HG03045 (cell line): ENCODE data around the gene FOXP1.

ENCODE experiments used
- ATAC-seq: cut with Tn5 transposase; IDR thresholded peaks from one replicate; pipeline ENCODE4 v1.9.1; 2021; ENCODE audit warnings: mild to moderate bottlenecking, moderate library complexity; ENCODE audit not compliant: unreplicated experiment

Gene FOXP1

DNA sequence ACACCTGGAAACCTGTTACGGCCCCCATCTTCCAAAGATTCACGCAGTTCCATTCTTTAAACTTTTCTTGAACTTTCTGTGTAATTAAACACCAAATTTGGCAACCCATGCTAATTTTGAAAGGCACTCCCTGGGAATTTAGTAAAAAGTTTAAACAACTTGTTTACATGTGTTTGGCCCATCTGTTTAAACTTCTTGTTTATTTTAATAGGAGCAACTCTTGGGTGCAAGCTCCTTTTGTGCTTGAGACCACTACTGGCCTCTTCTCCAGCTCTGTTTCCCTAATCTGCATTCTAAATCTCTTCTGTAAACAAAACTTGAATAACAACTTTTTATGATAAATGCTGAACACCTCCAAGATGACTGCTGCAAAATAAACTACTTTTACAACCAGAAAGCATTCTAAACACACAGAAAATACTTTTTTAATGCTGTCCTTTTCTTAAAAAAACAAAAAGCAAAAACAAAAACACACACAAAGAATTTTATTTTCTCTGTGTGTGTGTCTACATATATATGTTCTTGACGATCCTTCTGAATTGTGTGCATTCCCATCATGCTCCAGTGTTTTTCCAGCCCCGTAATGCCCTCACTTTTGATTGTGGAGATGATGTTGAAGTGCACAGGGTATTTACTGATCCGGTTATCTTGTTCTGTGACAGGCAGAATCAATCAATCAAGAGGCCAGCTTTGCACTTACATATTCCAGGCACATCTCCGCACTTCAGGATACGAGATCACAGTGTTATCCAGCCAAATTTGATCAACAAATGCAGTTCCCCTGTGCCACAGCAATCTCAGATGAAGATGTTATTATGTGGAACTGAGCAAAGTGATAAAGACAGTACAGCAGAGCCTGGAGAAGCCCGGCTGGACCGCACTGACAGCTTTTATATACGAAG is 416.9 kb downstream of the FOXP1 start:
- ATAC-seq, result no peak

DNA sequence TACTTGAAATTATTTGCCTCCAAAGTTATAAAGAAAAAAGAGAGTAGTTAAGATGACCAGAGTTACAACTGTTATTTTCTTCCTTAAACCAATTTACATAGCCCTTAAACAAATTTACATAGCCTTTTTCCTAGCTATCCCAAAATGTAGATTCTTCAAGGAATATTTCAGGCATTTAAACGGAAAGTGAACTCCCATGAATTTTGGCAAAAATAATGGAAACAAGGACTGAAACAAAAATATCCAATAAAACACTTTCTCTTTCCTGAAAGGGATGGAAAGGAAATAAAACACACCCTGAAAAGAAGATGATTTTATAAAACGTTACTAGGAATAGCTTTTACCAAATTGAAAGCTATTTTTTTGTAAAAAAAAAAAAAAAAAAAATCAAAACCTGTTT is 418.6 kb downstream of the FOXP1 start:
- no peak for ATAC-seq

DNA sequence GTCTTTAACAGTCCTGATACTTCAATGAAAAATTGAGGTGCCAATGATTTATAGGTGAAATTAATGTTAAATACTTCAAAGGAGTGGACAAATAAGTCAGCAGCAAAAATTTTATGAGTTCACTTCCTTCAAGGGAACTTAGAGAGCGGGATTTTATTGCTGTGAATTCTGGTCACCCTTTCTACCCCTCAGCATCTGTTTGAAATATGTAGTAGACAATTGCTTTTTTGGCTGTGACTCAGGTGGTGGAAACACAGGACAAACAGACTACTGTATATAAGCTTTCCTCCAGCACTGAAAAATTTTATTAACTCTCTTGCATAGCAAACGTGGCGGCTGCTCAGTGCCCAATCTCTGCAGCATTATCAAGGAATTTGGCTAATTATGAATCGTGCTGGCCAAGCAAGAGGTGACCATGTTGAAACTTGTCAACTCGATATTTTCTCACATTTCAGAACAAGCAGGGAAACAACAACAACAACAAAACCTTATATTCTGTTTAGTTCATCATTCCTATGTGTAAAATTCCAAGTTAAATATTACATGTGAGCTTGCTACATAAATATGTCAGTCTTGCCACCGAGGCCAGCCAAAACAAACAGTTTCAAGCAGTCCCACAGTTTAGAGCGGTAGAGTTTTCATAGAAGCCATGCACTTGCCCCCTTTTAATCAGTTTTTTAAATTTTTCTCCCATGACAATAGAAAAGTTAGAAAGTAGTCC is 420.2 kb downstream of the FOXP1 start:
- no peak for ATAC-seq

DNA sequence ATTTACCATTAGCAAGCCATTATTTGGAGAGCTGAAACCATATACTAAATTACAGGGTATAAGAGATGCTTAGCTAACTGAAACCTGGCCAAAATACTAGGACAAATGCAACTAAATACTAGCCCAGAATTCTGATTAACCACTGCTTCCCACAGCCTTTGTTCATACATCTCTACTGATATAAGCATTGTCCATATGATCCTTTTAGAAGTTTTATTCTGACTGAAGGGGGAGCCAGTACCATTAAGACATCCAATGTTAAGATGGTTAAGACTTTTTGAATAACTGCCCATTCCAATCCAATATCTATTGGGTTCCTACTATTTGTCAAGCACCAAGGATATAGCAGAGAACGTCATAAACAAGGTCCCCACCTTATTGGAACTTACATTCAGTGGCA is 421.3 kb downstream of the FOXP1 start:
- ATAC-seq, result no peak

DNA sequence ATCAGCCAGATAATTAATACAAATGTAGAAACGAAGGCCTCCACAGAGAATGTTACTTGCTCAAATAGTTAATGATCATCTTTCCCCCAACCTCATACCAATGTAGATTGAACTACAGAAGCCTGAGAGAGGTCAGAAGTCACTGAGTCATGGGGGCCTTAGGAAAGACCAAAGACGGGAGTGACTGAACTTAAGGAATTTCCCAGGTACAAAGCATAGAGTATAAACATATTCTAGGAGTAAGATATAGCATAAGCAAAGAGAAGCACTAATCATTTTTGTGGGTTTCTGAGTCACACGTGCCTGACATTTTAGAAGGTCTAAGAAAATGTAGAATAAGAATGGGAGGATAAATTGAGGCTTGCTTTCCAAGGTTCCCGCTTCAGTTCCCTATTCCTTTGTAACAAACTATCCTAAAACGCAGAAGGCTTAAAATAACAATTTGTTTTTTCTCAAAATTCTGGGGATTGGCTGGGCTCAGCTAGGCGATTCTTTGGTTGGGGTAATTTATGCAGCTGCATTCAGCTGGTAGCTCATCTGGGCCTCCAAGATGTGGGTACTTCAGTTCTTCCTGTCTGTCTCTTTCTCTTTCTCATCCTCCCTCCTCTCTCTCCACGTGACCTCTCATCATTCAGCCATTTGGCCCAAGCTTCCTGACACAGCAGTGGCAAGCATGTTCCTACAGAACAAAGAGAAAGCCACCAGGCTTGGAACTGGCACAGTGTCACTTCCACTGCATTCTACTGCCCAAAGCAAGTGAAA is 422.6 kb downstream of the FOXP1 start:
- ATAC-seq, result no peak

DNA sequence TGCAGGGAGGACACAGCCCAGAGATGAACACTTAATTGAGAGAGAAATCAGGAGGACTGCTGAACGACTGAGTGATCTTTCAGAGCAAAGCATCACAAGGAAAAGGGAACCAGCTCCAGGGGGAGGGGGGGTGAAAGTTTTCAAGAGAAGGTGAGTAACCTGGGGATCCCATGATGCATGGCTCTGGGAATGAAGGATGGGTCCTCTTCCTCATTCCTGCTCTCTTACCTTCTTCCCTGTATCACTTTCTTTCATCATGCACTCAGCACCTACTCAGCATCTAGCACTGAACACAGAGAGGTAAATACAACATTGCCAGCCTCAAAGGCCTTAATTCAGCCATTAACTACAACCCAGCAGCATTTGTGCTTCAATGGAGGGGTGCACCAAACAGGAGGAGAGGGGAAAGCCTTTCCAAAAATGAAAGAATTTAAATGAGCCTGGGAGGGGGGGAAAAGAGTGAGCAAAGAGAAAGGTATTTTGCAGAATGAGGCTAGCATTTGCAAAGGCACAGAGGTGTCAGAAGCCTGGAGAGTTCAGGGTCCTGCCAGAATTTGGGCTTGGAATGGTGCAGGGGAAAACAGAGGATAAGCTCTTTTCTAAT is 427.4 kb downstream of the FOXP1 start:
- no peak for ATAC-seq

DNA sequence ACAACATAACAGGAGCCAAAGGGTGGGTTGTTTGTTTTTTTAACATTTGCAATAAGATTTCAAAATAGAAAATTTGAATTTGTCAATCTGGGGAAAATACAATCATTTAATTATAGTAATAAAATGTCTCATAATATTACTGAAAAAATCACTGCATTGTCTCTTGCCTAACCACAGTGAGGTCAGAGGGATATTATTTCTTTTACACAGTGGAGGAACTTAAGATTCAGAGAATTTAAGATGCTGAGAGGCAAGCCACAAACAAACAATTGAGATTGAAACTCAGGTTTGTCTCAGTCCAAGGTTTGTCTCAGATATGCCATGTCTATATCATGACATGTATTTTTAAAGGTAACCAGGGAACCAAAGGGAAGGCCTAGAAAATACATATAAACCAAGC is 428.7 kb downstream of the FOXP1 start:
- ATAC-seq, result no peak

DNA sequence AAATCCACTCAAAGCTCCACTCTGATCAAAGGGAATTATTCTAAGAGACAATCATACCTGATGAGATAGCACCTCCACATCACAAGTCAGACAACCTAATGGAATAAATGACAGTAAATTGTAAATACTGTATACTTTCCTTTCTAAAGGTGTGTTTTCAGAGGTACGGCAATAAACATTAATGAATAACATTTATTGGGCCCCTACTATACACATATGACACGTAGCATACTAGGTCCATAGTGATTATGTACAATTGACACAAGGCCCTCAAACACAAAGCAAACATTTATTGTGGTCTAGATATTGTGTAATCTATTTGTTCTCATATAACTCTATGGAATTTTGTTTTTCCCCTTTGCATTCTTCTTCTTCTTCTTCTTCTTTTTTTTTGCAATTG is 429.8 kb downstream of the FOXP1 start:
- ATAC-seq, result no peak

DNA sequence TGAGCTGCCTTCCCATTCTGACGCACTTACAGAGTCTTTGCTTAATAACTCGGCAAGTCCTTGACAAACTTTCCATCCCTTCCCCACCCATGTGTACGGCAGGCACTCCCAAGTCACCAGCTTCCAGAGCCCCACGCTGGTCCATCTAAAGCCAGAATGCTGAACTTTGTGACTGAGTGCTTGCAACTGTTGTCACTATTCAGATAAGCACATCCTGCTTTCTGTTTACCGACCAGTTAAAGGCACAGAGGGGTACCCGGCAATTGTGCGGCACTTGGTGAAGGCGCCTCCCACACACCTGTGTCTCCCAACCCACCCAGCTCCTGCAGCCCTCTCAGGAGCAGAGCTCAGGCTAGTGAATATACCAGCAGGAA is 430.6 kb downstream of the FOXP1 start:
- ATAC-seq, result no peak

DNA sequence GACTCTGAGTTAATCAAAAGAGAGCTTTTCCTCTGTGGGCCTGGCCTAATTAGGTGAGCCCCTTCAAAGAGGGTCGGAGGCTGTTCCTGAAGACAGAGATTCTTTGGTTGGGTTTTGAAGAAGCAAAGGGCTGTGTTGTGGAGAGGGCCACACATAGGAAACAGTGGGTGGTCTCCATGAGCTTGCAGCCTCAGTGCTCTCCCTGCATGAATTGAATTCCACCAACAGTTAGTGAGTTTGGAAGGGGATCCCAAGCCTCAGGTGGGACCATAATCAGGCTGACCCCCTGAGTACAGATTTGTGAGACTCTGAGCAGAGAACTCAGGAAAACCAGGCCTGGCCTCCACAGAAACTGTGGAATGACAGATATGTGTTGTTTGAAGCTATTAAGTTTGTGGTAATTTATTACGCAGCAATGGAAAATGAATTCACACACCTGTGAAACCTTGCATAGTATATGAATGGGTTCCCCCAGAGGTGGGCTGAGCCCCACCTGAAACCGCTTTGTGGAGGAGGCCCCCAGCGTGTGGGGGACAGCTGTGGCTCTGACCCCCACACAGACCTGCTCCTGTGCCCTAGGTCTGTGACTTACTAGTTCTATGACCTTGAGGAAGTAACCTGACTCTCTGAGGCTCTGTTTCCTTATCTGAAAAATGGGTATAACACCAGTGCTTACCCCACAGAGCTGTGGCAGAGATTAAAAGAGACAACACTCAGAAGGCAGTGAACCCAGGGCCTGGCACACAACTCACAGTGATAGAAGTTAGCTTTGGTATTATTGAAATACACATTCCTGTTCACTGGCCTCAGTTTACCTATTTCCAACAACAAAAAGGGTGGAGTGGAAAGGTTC is 431.3 kb downstream of the FOXP1 start:
- no peak for ATAC-seq

DNA sequence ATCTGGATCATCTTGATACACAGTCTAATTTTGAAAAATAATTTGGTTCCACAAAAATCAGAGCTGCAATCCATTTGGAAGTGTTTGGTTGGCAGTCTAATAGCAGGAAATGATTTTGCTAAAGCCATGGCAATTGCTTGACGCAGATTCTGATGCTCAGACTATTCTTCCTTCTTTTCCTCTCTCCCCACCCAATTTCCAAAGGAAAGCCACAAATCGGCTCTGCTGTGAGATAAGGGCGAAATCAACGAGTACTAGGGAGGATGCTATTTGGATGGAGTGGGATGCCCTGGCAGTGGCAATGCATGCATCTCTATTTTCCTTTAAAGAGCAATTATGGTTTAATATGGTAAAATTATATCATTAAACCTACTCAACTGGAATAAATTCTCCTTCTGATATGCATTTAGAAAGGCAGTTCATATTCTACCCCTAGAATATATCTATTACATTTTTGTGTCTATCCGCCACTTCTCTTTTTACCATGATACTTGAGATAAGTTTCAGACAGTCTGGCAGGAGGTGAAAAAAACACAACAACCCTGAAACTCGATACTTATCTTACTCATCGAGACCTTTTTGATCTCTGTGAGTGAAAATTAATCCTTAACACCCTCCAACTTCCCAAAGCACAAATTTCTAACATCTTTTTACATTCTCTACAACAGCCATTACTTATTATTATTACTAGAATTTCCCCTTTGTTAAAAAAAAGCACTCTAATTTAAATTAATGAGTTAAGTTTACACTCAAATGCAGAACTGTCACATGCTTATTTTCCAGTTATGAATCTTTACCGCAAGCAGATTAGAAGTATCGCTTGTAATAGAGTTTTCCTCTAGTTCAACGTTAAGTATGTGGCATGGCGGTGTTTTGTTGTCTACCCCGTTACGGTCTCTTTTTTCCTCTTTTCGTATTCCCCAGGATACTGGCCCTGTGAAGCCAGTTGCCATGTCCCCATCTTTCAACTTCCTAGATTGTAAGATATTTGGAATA is 433.3 kb downstream of the FOXP1 start:
- no peak for ATAC-seq

DNA sequence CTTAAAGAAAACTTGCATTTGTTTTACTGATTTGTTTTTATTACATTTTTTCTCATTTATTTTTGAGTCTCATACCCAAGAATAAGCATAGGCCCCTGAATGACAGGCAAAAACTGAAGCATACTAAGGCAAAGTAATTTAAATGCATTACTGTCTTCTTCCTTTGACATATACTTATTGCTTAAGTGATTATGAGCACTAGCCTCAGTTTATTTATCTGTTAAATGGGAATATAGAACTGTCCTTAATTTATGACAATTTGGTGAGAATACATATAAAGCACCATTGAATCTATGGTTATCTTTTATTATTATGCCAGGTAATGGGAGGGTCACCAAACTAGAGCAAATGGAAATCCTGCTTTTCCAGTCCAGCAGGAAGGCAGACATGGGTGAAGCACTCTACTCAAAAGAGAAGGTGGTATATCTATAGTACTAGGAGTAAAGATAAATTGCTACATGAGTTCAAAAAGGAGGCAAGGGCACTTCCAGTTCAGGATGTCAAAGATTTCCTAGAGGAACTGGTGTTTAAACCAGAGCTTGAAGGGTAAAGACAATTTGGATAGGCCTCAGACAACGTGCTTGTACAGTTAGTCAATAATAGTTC is 435.0 kb downstream of the FOXP1 start:
- no peak for ATAC-seq

DNA sequence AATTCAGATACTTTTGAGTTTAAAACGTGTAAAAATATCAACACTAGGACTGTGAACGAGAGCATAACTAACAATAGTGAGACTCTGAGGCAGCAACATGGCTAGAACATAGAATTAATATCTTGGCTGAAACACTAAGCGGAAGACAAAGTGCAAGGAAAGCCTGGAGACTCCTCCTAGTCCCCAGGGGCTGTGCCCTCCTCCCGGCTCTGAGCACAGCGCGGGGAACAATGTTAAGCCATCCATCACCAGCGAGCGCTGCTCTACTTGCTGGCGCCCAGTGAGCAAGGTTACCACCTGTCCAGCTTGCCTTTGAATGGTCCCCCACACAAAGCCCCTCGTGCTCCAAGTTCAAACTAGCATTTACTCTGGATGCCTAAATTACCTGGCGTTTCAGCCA is 436.9 kb downstream of the FOXP1 start:
- no peak for ATAC-seq

DNA sequence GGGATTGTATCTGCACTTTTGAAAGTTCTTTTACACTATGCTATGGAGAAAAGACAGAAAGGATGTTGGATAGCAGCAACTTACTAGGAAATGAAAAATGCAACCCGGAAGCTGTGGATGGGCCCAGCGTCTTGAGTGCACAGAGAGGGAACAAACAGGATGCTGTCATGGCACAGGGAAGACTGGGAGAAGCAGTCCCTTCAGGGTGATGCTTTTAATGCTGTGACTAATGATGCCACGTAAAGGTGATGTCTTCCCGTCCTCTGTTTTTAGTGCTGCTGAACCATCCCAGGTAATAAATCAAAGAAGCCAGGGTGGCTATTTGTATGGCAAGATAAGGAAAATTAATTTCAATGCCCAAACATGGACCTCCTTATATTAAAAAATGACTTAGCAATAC is 437.6 kb downstream of the FOXP1 start:
- no peak for ATAC-seq

DNA sequence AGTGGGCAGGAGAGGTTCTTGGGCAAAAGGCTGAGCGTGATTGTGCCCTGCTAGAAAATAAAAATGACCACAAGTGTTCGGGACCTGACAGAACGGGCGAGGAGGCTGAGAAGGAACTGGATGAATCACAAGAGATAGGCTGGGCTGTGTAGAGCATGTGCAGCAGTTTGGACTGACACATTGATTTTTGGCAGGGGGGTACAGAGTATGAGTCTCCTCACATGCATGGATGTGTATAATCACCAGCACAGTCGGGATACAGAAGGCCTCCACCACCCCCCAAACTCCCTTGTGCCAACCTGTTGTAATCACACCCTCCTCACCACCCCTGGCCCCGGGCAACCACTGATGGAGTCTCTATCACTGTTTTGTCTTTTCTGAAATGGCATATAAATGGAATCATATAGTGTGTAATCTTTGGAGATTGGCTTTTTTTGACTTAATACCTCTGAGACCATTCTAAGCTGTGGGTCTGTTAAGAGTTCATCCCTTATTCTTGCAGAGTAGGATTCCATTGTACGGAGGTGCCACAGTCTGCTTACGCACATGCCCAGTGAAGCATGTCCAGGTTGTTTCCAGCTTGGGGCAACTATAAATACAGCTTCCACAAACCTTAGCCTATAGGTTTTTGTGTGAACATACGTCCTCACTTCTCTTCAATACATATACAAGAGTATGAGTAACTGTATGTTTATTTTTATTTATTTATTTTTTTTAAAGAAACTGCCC is 438.8 kb downstream of the FOXP1 start:
- no peak for ATAC-seq

DNA sequence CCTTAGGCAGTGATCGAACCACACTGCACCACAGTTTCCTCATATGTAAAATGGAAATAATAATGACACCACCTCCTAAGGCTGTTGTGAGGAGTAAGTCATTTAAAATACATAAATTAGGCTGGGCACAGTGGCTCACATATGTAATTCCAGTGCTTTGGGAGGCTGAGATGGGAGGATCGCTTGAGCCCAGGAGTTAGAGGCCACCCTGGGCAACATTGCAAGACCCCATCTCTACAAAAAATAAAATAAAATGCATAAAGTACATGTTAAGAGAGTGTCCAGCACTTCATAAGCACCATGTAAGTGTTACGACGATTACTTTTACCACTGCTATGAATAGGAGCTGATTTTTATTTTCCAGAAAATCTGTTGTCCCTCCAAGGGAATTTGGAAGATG is 440.0 kb downstream of the FOXP1 start:
- no peak for ATAC-seq

DNA sequence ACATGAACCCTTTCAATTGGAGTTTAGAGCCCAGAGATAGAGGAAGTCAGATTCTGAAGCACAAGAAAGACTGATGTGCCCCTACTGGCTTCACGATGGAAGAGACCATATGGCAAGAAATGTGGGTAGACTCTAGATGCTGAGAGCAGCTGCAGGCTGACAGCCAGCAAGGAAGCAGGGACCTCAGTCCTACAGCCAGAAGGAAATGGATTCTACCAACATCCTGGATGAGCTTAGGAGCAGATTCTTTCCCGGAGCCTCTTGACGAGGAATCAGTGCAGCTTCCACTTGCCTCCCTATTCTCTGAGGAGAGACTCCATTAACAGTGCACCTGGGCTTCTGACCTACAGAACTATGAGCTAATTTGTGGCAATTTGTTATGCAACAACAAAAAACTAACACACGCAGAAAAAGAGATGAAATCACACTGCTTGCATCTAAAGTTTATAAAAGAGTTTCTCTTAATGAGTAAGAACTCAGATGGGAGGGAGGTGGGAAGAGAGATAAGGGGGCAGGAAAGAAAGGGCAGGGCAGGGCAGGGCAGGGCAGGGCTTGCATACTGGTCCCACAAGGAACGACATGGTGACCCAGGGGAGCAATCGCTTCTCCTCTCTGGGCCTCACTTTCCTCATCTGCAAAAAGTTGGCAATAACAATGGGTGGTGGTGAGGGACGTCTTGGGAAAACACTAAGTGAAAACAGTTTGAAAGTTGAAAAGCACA is 440.9 kb downstream of the FOXP1 start:
- no peak for ATAC-seq
